SKM-1 (cell line): ENCODE data around the gene NXPE4.

ENCODE experiments used
- DNase-seq: peaks from one replicate; lab custom pipeline; 2025; ENCODE audit not compliant: unreplicated experiment; lab: John Stamatoyannopoulos, UW

NXPE4 gene

GRCh38 chr11:114563077-114563476 is 32.5 kb downstream of the NXPE4 start:
- no peak for DNase-seq

- no peak for DNase-seq
Measured at GRCh38 chr11:114562166-114562916, 33.2 kb downstream of the NXPE4 start.

- no peak for DNase-seq
Measured at GRCh38 chr11:114559425-114560310, 35.9 kb downstream of the NXPE4 start, which contains the start of gene NXPE1. TSS of gene NXPE1 (minus strand) at chr11:114559881. CDS start at chr11:114551201, 8,680 bp downstream.

GRCh38 chr11:114556135-114556534 is 39.5 kb downstream of the NXPE4 start:
- no peak for DNase-seq

- DNase-seq, result no peak
Measured at GRCh38 chr11:114553642-114554041, 41.9 kb downstream of the NXPE4 start.

GRCh38 chr11:114551060-114551459 is 44.5 kb downstream of the NXPE4 start:
- no peak for DNase-seq

- no peak for DNase-seq
Measured at GRCh38 chr11:114525682-114526081, 69.9 kb downstream of the NXPE4 start.

- no peak for DNase-seq
Measured at GRCh38 chr11:114524122-114524521, 71.5 kb downstream of the NXPE4 start.

GRCh38 chr11:114522818-114523217 is 72.8 kb downstream of the NXPE4 start:
- no peak for DNase-seq
